ENCODE measurements around the gene MASTL. TPM values are rescaled to one million over a fixed set of nuclear protein-coding genes. Genes with fewer than 3 reads are reported as not detected.

Gene MASTL
- total and polyA plus RNA-seq, 4 experiments from 2014 or later, result 2.5 to 7.9 (median 4.8) TPM

Other genes with a start within 250 kb of the MASTL start
- 10 to 100 TPM; 10.7 to 11.6 TPM for gene ANKRD26, start 54.9 kb upstream of the MASTL start, total RNA-seq
- 1 to 10 TPM in 1 of 2 donors, under 1 TPM in 1; 0.65 to 1.6 TPM for gene ANKRD26, start 54.9 kb upstream of the MASTL start, polyA plus RNA-seq
- 100 to 1,000 TPM in 1 of 2 experiments, 10 to 100 TPM in 1; 94.8 to 101 TPM for gene YME1L1, start 968 bp upstream of the MASTL start, total RNA-seq
- 100 to 1,000 TPM; 111 to 159 TPM for gene YME1L1, start 968 bp upstream of the MASTL start, polyA plus RNA-seq
- 10 to 100 TPM; 23.9 to 24.9 TPM for gene ACBD5, start 85.4 kb downstream of the MASTL start, total RNA-seq
- gene ACBD5, start 85.4 kb downstream of the MASTL start, polyA plus RNA-seq, result 10 to 100 TPM; 11.3 to 11.4 TPM